IMR-90 (cell line): ENCODE results near the gene SRD5A3. TPM values are rescaled to one million over a fixed set of nuclear protein-coding genes. Genes with fewer than 3 reads are reported as not detected.

Experiments
- ATAC-seq: fragments of 200-7000 bp; cut with Tn5 transposase; 2 replicates; pipeline ENCODE4 v1.9.1; 2020; ENCODE audit warnings: low read depth, mild to moderate bottlenecking, moderate library complexity
- BruUV-seq: library from RNA; stranded (reverse); fragments of 400-500 nt; replicated peaks from 2 replicates; lab custom pipeline; 2021; lab: Mats Ljungman, UMichigan
- CTCF ChIA-PET: fragments of 300-600 bp; formaldehyde crosslinking; extraction: SDS; loops from one replicate; lab custom pipeline; 2021; ENCODE audit warnings: antibody characterized with exemption; lab: Yijun Ruan, JAX
- POLR2A ChIA-PET: fragments of 300-600 bp; sonication (Branson Sonifier 250); formaldehyde crosslinking; loops from one replicate; lab custom pipeline; 2022; ENCODE audit warnings: antibody characterized with exemption; ENCODE audit not compliant: unreplicated experiment; lab: Charles Lee
- DNase-seq: peaks from one replicate; pipeline ENCODE4 v3.0.0; 2013
- H2AFZ ChIP-seq: replicated peaks from 2 replicates; pipeline ENCODE3; 2013; ENCODE audit warnings: low read length, mild to moderate bottlenecking; ENCODE audit not compliant: poor library complexity
- H2AK5ac ChIP-seq: 2 replicates; pipeline ENCODE4 v1.6.1; 2013; ENCODE audit warnings: low read depth, low read length, inconsistent platforms
- H2AK9ac ChIP-seq: replicated peaks from 2 replicates; pipeline ENCODE3; 2013; ENCODE audit warnings: mild to moderate bottlenecking, low read depth, low read length, moderate library complexity; ENCODE audit not compliant: poor library complexity
- H2BK120ac ChIP-seq: 2 replicates; pipeline ENCODE4 v1.6.1; 2013; ENCODE audit warnings: low read depth, low read length, inconsistent platforms
- H2BK15ac ChIP-seq: 3 replicates; pipeline ENCODE4 v1.6.1; 2013; ENCODE audit warnings: low read depth, low read length, inconsistent platforms
- H2BK20ac ChIP-seq: 2 replicates; pipeline ENCODE4 v1.6.1; 2013; ENCODE audit warnings: low read depth, mild to moderate bottlenecking, inconsistent platforms, low read length, moderate library complexity
- H2BK5ac ChIP-seq: 2 replicates; pipeline ENCODE4 v1.6.1; 2013; ENCODE audit warnings: mild to moderate bottlenecking, low read depth, low read length, inconsistent platforms; ENCODE audit not compliant: poor library complexity, severe bottlenecking
- H3K14ac ChIP-seq: replicated peaks from 2 replicates; pipeline ENCODE4 v1.6.1; 2013; ENCODE audit warnings: low read depth, low read length, inconsistent platforms
- H3K18ac ChIP-seq: 2 replicates; pipeline ENCODE4 v1.6.1; 2013; ENCODE audit warnings: low read depth, low read length, control low read depth
- H3K23ac ChIP-seq: 2 replicates; pipeline ENCODE4 v1.6.1; 2013; ENCODE audit warnings: low read depth, low read length, inconsistent platforms
- H3K27ac ChIP-seq: 2 replicates; pipeline ENCODE4 v1.5.1; 2013; ENCODE audit warnings: mild to moderate bottlenecking, control low read depth, low read length; ENCODE audit not compliant: insufficient read depth
- H3K27me3 ChIP-seq: 2 replicates; pipeline ENCODE4 v1.6.1; 2013; ENCODE audit warnings: low read length; ENCODE audit not compliant: control insufficient read depth, insufficient read depth
- H3K36me3 ChIP-seq: 2 replicates; pipeline ENCODE4 v1.6.1; 2013; ENCODE audit warnings: low read length, mixed read lengths; ENCODE audit not compliant: control insufficient read depth, insufficient read depth
- H3K4ac ChIP-seq: 2 replicates; pipeline ENCODE4 v1.6.1; 2013; ENCODE audit warnings: low read depth, low read length, inconsistent platforms
- H3K4me1 ChIP-seq: 2 replicates; pipeline ENCODE4 v1.6.1; 2013; ENCODE audit warnings: low read length, mixed read lengths; ENCODE audit not compliant: control insufficient read depth, insufficient read depth
- H3K4me2 ChIP-seq: 2 replicates; pipeline ENCODE4 v1.6.1; 2013; ENCODE audit warnings: low read depth, mild to moderate bottlenecking, control low read depth, low read length, moderate library complexity
- H3K4me3 ChIP-seq: 2 replicates; pipeline ENCODE4 v1.5.1; 2013; ENCODE audit warnings: low read depth, mild to moderate bottlenecking, control low read depth, low read length, moderate library complexity; ENCODE audit not compliant: insufficient read depth
- H3K56ac ChIP-seq: 2 replicates; pipeline ENCODE4 v1.6.1; 2013; ENCODE audit warnings: low read length, inconsistent platforms; ENCODE audit not compliant: insufficient read depth; ENCODE audit errors: extremely low read depth
- H3K79me1 ChIP-seq, 2 experiments: 2 replicates each; pipeline ENCODE4 v1.6.1; 2013; ENCODE audit warnings: low read length in 2 of 2, inconsistent platforms in 1 of 2, low read depth in 1 of 2
- H3K9ac ChIP-seq: 2 replicates; pipeline ENCODE4 v1.6.1; 2013; ENCODE audit warnings: low read depth, low read length, control low read depth
- H3K9me1 ChIP-seq: 2 replicates; pipeline ENCODE4 v1.6.1; 2013; ENCODE audit warnings: low read length, inconsistent platforms; ENCODE audit not compliant: insufficient read depth
- H3K9me3 ChIP-seq: 2 replicates; pipeline ENCODE4 v1.6.1; 2013; ENCODE audit warnings: low read length; ENCODE audit not compliant: control insufficient read depth, insufficient read depth
- H4K20me1 ChIP-seq: 2 replicates; pipeline ENCODE4 v1.6.1; 2013; ENCODE audit warnings: low read length, inconsistent platforms; ENCODE audit not compliant: insufficient read depth
- H4K5ac ChIP-seq: 2 replicates; pipeline ENCODE4 v1.6.1; 2013; ENCODE audit warnings: mild to moderate bottlenecking, low read depth, low read length, control low read depth
- H4K8ac ChIP-seq, 2 experiments: 2 replicates each; pipeline ENCODE4 v1.6.1; 2013; ENCODE audit warnings: low read depth in 2 of 2, low read length in 2 of 2, control low read depth in 1 of 2, inconsistent platforms in 1 of 2
- H4K91ac ChIP-seq: 2 replicates; pipeline ENCODE4 v1.6.1; 2013; ENCODE audit warnings: low read depth, low read length, inconsistent platforms; ENCODE audit not compliant: insufficient read depth
- BHLHE40 ChIP-seq: fragments of 150-350 bp; IDR thresholded peaks from 2 replicates; pipeline ENCODE4 v1.6.1; 2016; ENCODE audit warnings: mild to moderate bottlenecking, low read depth, low read length
- CEBPB ChIP-seq: IDR thresholded peaks from 2 replicates; pipeline ENCODE4 v1.6.1; 2012; ENCODE audit warnings: low read depth, low read length, improper control_type of control experiment
- CHD1 ChIP-seq: IDR thresholded peaks from 2 replicates; pipeline ENCODE4 v1.6.1; 2012; ENCODE audit warnings: low read depth, low read length, improper control_type of control experiment
- CTCF ChIP-seq: conservative IDR thresholded peaks from 2 replicates; pipeline ENCODE4 v1.5.1; 2012; ENCODE audit warnings: mild to moderate bottlenecking, low read depth, low read length, improper control_type of control experiment
- FOS ChIP-seq: fragments of 150-350 bp; IDR thresholded peaks from 2 replicates; pipeline ENCODE4 v1.6.1; 2016; ENCODE audit warnings: low read depth, low read length
- MAFK ChIP-seq: IDR thresholded peaks from 2 replicates; pipeline ENCODE4 v1.6.1; 2012; ENCODE audit warnings: low read depth, low read length, improper control_type of control experiment
- MAZ ChIP-seq: IDR thresholded peaks from 2 replicates; pipeline ENCODE4 v1.6.1; 2012; ENCODE audit warnings: low read depth, mild to moderate bottlenecking, low read length, improper control_type of control experiment, moderate library complexity, borderline replicate concordance
- MXI1 ChIP-seq: IDR thresholded peaks from 2 replicates; pipeline ENCODE4 v1.6.1; 2012; ENCODE audit warnings: low read depth, mild to moderate bottlenecking, low read length, moderate library complexity, borderline replicate concordance
- NFE2L2 ChIP-seq: fragments of 150-350 bp; IDR thresholded peaks from 2 replicates; pipeline ENCODE4 v1.6.1; 2016; ENCODE audit warnings: low read depth, mild to moderate bottlenecking, low read length
- POLR2A ChIP-seq: IDR thresholded peaks from 2 replicates; pipeline ENCODE4 v1.6.1; 2012; ENCODE audit warnings: mild to moderate bottlenecking, low read depth, low read length
- RAD21 ChIP-seq: IDR thresholded peaks from 2 replicates; pipeline ENCODE4 v1.6.1; 2012; ENCODE audit warnings: low read length, improper control_type of control experiment
- RCOR1 ChIP-seq: IDR thresholded peaks from 2 replicates; pipeline ENCODE4 v1.6.1; 2012; ENCODE audit warnings: mild to moderate bottlenecking, low read length, improper control_type of control experiment; ENCODE audit not compliant: insufficient replicate concordance
- RFX5 ChIP-seq: IDR thresholded peaks from 2 replicates; pipeline ENCODE4 v1.8.0; 2012; ENCODE audit warnings: low read depth, mild to moderate bottlenecking, low read length, moderate library complexity
- SMC3 ChIP-seq: fragments of 150-350 bp; IDR thresholded peaks from 2 replicates; pipeline ENCODE4 v1.6.1; 2016; ENCODE audit warnings: low read depth, mild to moderate bottlenecking, antibody characterized with exemption, low read length, moderate library complexity
- WGBS, 2 experiments: methylation state at CpG; one replicate each; pipeline versions ENCODE4 v1.1.5 to v1.1.7; 2013; ENCODE audit warnings: missing lambda C conversion rate in 2 of 2; ENCODE audit not compliant: insufficient read length in 1 of 2; ENCODE audit errors: extremely low coverage in 2 of 2; 5-methylcytosine and 5-hydroxymethylcytosine counted together
- dilution Hi-C: fragments of 300-500 bp; cut with HindIII; formaldehyde crosslinking; loops from one replicate; pipeline ENCODE4 v1.14.3; 2018; ENCODE audit warnings: low sequenced_read_pairs; ENCODE audit not compliant: unreplicated experiment
- in situ Hi-C: fragments of 300-500 bp; cut with MboI; formaldehyde crosslinking; loops from 3 replicates; pipeline ENCODE4 v1.14.3; 2019; ENCODE audit warnings: low sequenced_read_pairs, inconsistent platforms, mixed read lengths
- intact Hi-C: fragments of 100-400 bp; cut with micrococcal nuclease; formaldehyde crosslinking; loops from 2 replicates; pipeline ENCODE4 v1.10.0; 2022
- polyA plus RNA-seq, 3 experiments: library from polyadenylated mRNA; depleted of rRNA; stranded (reverse); fragments of >200 nt; gene quantifications; 2 replicates each; pipeline ENCODE4 v1.2.3, GENCODE V29; 2012; ENCODE audit warnings: low replicate concordance in 1 of 3
- total RNA-seq: library from RNA; depleted of rRNA; stranded (reverse); fragments of >200 nt; gene quantifications from 2 replicates; pipeline ENCODE4 v1.2.3, GENCODE V29; 2012
- TF ChIP-seq, protein P1 (sequence below): fragments of 150-350 bp; IDR thresholded peaks from 2 replicates; pipeline ENCODE4 v1.6.1; 2017; ENCODE audit warnings: mild to moderate bottlenecking, antibody characterized with exemption, low read length, low read depth
- TF ChIP-seq, protein P2 (sequence below): fragments of 150-350 bp; IDR thresholded peaks from 2 replicates; pipeline ENCODE4 v1.6.1; 2016; ENCODE audit warnings: low read depth, mild to moderate bottlenecking, low read length, moderate library complexity, borderline replicate concordance

Gene SRD5A3
- total and polyA plus RNA-seq, 2 of the 4 experiments (the other 2 are of a cell fraction) = 5.6 to 6.8 TPM

GRCh38 chr4:55321707-55322264 is 24.3 kb upstream of the SRD5A3 start:
- no peak overlapping the region for H2BK120ac ChIP-seq
- no peak overlapping the region for H3K4me2 ChIP-seq
- no peak overlapping the region for H4K5ac ChIP-seq
- ChIA-PET POLR2A (no interaction called here), CTCF (interaction anchor here (0.5 to 3.9 kb wide), 8 partner anchors 10 to 1044 kb away, joined by 3 to 25 read pairs (median 4); partner anchors contain the start of gene TMEM165)
- H3K23ac ChIP-seq = no peak overlapping the region
- no peak overlapping the region for H2AFZ ChIP-seq
- no peak overlapping the region for H4K91ac ChIP-seq
- H3K9ac ChIP-seq = no peak overlapping the region
- H4K20me1 ChIP-seq = no peaks in the 10 kb centered on the region
- no peak overlapping the region for H2AK5ac ChIP-seq
- no peak overlapping the region for H3K4me3 ChIP-seq
- no peak for TF ChIP-seq RCOR1
- TF ChIP-seq, protein P1, sequence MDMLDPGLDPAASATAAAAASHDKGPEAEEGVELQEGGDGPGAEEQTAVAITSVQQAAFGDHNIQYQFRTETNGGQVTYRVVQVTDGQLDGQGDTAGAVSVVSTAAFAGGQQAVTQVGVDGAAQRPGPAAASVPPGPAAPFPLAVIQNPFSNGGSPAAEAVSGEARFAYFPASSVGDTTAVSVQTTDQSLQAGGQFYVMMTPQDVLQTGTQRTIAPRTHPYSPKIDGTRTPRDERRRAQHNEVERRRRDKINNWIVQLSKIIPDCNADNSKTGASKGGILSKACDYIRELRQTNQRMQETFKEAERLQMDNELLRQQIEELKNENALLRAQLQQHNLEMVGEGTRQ = no peak
- no peak for TF ChIP-seq MAFK
- no peak for TF ChIP-seq CHD1
- peak; percentile 79 for TF ChIP-seq CTCF
- TF ChIP-seq MXI1 = no peak
- TF ChIP-seq RFX5 = no peak
- TF ChIP-seq NFE2L2 = no peak
- TF ChIP-seq CEBPB = no peak
- TF ChIP-seq SMC3 = peak; percentile 68
- no peak for TF ChIP-seq FOS
- TF ChIP-seq POLR2A = no peak
- TF ChIP-seq, protein P2, sequence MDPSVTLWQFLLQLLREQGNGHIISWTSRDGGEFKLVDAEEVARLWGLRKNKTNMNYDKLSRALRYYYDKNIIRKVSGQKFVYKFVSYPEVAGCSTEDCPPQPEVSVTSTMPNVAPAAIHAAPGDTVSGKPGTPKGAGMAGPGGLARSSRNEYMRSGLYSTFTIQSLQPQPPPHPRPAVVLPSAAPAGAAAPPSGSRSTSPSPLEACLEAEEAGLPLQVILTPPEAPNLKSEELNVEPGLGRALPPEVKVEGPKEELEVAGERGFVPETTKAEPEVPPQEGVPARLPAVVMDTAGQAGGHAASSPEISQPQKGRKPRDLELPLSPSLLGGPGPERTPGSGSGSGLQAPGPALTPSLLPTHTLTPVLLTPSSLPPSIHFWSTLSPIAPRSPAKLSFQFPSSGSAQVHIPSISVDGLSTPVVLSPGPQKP = no peak
- TF ChIP-seq RAD21 = peak; percentile 82
- TF ChIP-seq MAZ = no peak
- TF ChIP-seq BHLHE40 = no peak
- ATAC-seq = peak; percentile 71
- no CpG with 5 or more reads among the region's 8 CpGs for WGBS, 2 experiments
- in situ Hi-C loops = loop anchor here (10.0 to 25.0 kb wide), 3 partner anchors 509 to 1007 kb away; no protein-coding TSS in a partner anchor
- H2BK20ac ChIP-seq = no peak overlapping the region
- BruUV-seq = no TSS peak
- no peak overlapping the region for H3K4ac ChIP-seq
- no peaks in the 10 kb centered on the region for H3K9me3 ChIP-seq
- intact Hi-C loops = loop anchor here (1.0 to 10.0 kb wide), 2 partner anchors 350 to 1007 kb away; no protein-coding TSS in a partner anchor
- H3K14ac ChIP-seq = no peak overlapping the region
- H3K27ac ChIP-seq = no peak overlapping the region
- no peak overlapping the region for H3K18ac ChIP-seq
- DNase-seq = peak; percentile 76
- peaks cover 21% of the 10 kb centered on the region for H3K27me3 ChIP-seq
- H4K8ac ChIP-seq = no peak overlapping the region
- H3K79me1 ChIP-seq = no peaks in the 10 kb centered on the region
- H3K36me3 ChIP-seq = no peaks in the 10 kb centered on the region
- H3K9me1 ChIP-seq = no peaks in the 10 kb centered on the region
- no peak overlapping the region for H2BK5ac ChIP-seq
- H3K4me1 ChIP-seq = no peaks in the 10 kb centered on the region
- H2AK9ac ChIP-seq = no peak overlapping the region
- H2BK15ac ChIP-seq = no peak overlapping the region
- no peak overlapping the region for H3K56ac ChIP-seq
- dilution Hi-C loops = no loop called here
